DOHH2 (cell line): ENCODE measurements around the gene TUBB4A.

Experiments used
- H3F3A ChIP-seq: fragments of 200-600 bp; sonication (generic), shearing (Covaris generic); 2 replicates; pipeline ENCODE4 v1.6.0; 2016; ENCODE audit warnings: antibody characterized with exemption, mild to moderate bottlenecking; ENCODE audit not compliant: control insufficient read depth, insufficient read depth
- H3K27ac ChIP-seq: fragments of 200-600 bp; sonication (generic); 2 replicates; pipeline ENCODE4 v1.5.1; 2014; ENCODE audit warnings: low read depth, mild to moderate bottlenecking, low read length, moderate library complexity
- H3K27me3 ChIP-seq: fragments of 200-600 bp; sonication (generic); 2 replicates; pipeline ENCODE4 v1.6.1; 2014; ENCODE audit warnings: mild to moderate bottlenecking, low read length, mixed read lengths; ENCODE audit not compliant: control insufficient read depth
- H3K36me3 ChIP-seq: fragments of 200-600 bp; sonication (generic); 2 replicates; pipeline ENCODE4 v1.6.1; 2014; ENCODE audit warnings: mild to moderate bottlenecking, low read length, moderate library complexity, mixed read lengths; ENCODE audit not compliant: control insufficient read depth
- H3K4me1 ChIP-seq: fragments of 200-600 bp; sonication (generic); 2 replicates; pipeline ENCODE4 v1.6.1; 2014; ENCODE audit warnings: mild to moderate bottlenecking, low read length, mixed read lengths; ENCODE audit not compliant: control insufficient read depth
- H3K4me2 ChIP-seq: fragments of 200-600 bp; sonication (generic); 2 replicates; pipeline ENCODE4 v1.6.0; 2014; ENCODE audit warnings: mild to moderate bottlenecking, low read length, moderate library complexity
- H3K4me3 ChIP-seq: fragments of 200-600 bp; sonication (generic); 2 replicates; pipeline ENCODE4 v1.5.1; 2014; ENCODE audit warnings: mild to moderate bottlenecking, low read length, mixed read lengths
- H3K79me2 ChIP-seq: fragments of 200-600 bp; sonication (generic); 2 replicates; pipeline ENCODE4 v1.6.1; 2014; ENCODE audit warnings: mild to moderate bottlenecking, low read length, mixed read lengths; ENCODE audit not compliant: control insufficient read depth
- H3K9me2 ChIP-seq: fragments of 200-600 bp; sonication (generic); replicated peaks from 2 replicates; pipeline ENCODE4 v1.6.1; 2014; ENCODE audit warnings: mild to moderate bottlenecking, low read length, mixed read lengths; ENCODE audit not compliant: control insufficient read depth
- H3K9me3 ChIP-seq: fragments of 200-600 bp; sonication (generic); 2 replicates; pipeline ENCODE4 v1.6.1; 2014; ENCODE audit warnings: antibody characterized with exemption, low read length, mixed read lengths; ENCODE audit not compliant: control insufficient read depth, insufficient read depth
- H4K20me1 ChIP-seq: fragments of 200-600 bp; sonication (generic); 2 replicates; pipeline ENCODE4 v1.6.0; 2014; ENCODE audit warnings: low read depth, mild to moderate bottlenecking, antibody characterized with exemption, low read length, moderate library complexity; ENCODE audit not compliant: control insufficient read depth, insufficient read depth
- CTCF ChIP-seq: fragments of 200-600 bp; sonication (generic); IDR thresholded peaks from one replicate; pipeline ENCODE4 v1.5.1; 2014; ENCODE audit warnings: antibody characterized with exemption, mild to moderate bottlenecking, low read depth, low read length; ENCODE audit not compliant: poor library complexity, severe bottlenecking
- EZH2phosphoT487 ChIP-seq: fragments of 200-600 bp; sonication (generic); IDR thresholded peaks from 2 replicates; pipeline ENCODE4 v1.6.1; 2017; ENCODE audit warnings: borderline replicate concordance, mild to moderate bottlenecking, antibody characterized with exemption, low read length, moderate library complexity, mixed read lengths

The TUBB4A gene

DNA sequence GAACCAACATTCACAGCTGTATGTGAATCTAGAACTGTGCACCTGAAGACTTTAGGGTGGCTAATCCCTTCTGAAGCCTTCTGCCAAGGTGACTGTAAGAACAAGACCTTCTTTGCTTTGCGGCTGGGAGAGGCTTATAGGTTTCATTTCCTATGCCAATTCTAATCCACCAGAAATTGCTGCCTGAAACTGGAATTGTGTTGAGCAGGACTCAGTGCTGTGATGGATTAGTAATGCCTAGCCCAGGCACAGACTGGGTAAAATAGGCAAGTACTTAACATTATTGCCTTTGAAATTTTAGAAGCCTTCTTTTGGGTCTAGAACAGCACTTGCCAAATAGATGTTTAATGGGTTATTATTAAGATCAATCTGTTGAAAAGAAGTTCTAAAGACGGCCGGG is 54.1 kb downstream of the TUBB4A start:
- Histone ChIP-seq H4K20me1 (no peaks in the 10 kb centered on the region), H3K79me2 (no peaks in the 10 kb centered on the region), H3K4me2 (no peak overlapping the region), H3K27ac (no peak overlapping the region), H3K36me3 (peaks cover 12% of the 10 kb centered on the region), H3K9me2 (no peaks in the 10 kb centered on the region), H3K4me3 (no peak overlapping the region), H3K4me1 (no peaks in the 10 kb centered on the region), H3K9me3 (no peaks in the 10 kb centered on the region), H3K27me3 (no peaks in the 10 kb centered on the region), H3F3A (no peaks in the 10 kb centered on the region; the same call in 1 of the 2 replicates)
- no peak for TF ChIP-seq EZH2phosphoT487
- TF ChIP-seq CTCF = no peak

DNA sequence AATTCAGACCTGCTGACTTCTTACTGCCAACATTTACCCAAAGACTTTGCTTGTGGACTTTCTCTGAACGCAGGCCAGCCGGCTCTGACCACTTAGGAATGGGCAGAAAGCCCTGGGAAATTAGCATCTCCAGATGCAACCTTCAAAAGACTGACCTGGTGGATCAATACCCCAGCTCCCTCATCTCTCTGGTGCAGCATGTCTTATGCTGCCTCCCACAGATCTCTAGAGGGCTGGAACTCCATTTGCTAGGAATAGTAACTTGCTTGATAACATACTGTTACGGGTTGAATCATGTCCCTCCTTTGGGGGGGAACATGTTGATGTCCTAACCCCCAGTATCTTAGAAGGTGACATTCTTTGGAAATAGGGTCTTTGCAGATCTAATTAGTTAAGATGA is 55.7 kb downstream of the TUBB4A start:
- no peak overlapping the region for H3K4me3 ChIP-seq
- H3K4me2 ChIP-seq = no peak overlapping the region
- H3K9me3 ChIP-seq = no peaks in the 10 kb centered on the region
- no peaks in the 10 kb centered on the region for H4K20me1 ChIP-seq
- no peaks in the 10 kb centered on the region; the same call in 1 of the 2 replicates for H3F3A ChIP-seq
- H3K36me3 ChIP-seq = peaks cover 4% of the 10 kb centered on the region; the same call in 1 of the 2 replicates
- no peaks in the 10 kb centered on the region for H3K79me2 ChIP-seq
- no peak for TF ChIP-seq EZH2phosphoT487
- TF ChIP-seq CTCF = no peak
- no peak overlapping the region for H3K27ac ChIP-seq
- no peaks in the 10 kb centered on the region for H3K27me3 ChIP-seq
- 0 out of 2 replicates have a peak, but pooled peaks cover 3% of the 10 kb centered on the region for H3K4me1 ChIP-seq
- no peaks in the 10 kb centered on the region for H3K9me2 ChIP-seq
